ENCODE measurements around the gene KIN. TPM values are rescaled to one million over a fixed set of nuclear protein-coding genes. Genes with fewer than 3 reads are reported as not detected.

Gene KIN, protein sequence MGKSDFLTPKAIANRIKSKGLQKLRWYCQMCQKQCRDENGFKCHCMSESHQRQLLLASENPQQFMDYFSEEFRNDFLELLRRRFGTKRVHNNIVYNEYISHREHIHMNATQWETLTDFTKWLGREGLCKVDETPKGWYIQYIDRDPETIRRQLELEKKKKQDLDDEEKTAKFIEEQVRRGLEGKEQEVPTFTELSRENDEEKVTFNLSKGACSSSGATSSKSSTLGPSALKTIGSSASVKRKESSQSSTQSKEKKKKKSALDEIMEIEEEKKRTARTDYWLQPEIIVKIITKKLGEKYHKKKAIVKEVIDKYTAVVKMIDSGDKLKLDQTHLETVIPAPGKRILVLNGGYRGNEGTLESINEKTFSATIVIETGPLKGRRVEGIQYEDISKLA
- 3.9 and 6.0 TPM in 2 replicates for total RNA-seq

DNA sequence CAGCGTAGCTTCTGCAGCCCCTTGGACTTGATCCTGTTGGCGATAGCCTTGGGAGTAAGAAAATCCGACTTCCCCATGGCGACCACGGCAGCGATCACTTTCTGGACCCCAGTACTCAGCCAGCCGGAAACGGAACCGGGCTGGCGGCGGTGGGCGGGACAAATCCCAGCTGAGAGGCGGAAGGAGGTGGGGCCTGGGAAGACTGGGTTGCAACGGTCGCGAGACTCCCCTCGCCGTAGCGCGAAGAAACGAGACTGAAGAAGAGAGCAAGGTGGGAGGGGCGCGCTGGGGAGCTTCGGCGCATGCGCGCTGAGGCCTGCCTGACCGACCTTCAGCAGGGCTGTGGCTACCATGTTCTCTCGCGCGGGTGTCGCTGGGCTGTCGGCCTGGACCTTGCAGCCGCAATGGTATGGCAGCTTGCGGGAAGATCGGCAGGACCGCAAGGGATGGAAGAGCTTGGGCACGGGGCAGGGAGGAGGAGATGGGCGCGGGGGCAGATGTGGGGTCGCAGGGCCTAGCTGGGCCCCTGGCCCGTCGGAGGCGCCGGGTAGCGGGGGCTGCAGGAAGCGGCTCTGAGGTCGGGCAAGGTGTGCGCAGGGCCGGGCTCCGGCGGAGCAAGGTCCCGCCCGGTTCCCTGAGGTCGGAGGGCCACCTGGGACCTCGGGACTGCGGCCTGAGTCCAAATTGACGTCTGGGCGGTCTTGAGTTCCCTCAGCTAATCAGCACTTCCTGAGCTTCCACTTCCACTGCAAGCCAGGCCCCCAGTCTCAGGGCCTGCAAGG lies at the start of gene KIN, which contains the start of gene ATP5F1C:
KIN (minus strand) TSS at position 137 of the 782 bp plus-strand sequence; CDS start at position 77, 60 bp downstream.
ATP5F1C (plus strand) TSS at position 321 of the 782 bp plus-strand sequence; CDS start at position 352, 31 bp downstream.

DNA sequence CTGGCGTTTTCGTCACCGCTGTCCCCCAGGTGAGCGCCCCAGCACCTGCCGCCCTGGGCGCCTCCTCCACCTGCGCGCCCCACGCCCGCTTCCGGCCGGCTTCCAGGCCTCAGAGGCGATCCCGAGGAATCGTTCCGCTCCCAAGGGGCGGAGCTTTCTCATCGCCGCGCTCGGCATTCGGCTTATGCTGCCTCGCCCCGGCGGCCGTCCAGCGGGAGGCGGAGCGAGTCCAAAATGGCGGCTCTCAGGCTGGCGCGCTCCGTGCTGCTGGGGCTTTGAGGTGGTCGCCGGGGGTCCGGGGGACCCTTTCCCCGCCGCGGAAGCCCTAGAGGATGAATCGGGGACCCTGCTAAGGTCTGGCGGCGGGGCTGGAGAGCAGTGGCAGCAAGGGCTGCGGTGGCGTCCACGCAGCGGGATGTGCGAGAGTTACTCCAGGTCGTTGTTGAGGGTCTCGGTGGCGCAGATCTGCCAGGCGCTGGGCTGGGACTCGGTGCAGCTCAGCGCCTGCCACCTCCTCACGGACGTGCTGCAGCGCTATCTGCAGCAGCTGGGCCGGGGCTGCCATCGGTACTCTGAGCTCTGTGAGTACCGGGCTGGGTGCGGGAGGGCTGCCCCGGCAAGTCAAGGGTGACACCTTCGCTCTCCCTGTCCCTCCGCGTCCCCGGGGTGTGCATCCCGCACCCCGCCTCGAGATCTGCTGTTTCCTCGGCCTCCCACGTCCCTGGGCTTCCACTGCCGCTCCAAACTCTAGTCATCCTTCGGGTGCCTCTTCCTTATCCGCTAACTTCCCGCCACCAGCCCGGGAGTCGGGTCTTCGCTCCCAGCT lies 30.7 kb upstream of the KIN start, which contains the start of gene TAF3:
TAF3 (plus strand) TSS at position 211 of the 826 bp plus-strand sequence; CDS start at position 416, 205 bp downstream.

DNA sequence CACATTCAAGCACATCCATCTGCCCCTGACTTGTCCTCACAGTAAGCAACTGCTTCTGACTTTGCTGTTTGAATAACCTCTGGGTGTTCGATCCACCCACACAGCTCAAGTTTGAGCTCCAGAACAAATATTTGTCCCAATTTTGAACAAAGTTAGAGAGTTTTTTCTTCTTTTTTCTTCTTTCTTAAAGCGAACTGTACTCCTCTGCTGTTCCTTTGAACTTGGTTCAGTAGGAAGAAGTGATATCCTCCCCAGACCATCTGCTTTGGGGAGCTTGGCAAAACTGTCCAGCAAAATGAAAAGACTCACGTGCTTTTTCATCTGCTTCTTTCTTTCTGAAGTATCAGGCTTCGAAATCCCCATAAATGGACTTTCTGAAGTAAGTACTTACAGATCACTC lies 84.7 kb downstream of the KIN start, which contains the start of gene ITIH2:
ITIH2 (plus strand) TSS at position 177 of the 400 bp plus-strand sequence; CDS start at position 296, 119 bp downstream.

Other genes with a start within 250 kb of the KIN start
- 0.33 and 0.52 TPM in 2 replicates for gene ITIH5, start 121.0 kb downstream of the KIN start, total RNA-seq
- not detected in 2 replicates for gene ITIH2, start 84.7 kb downstream of the KIN start, total RNA-seq
- gene ATP5F1C, start 184 bp upstream of the KIN start, total RNA-seq = 233 and 259 TPM in 2 replicates
- 0.87 and 1.4 TPM in 2 replicates for gene TAF3, start 30.5 kb upstream of the KIN start, total RNA-seq